Mucosa of stomach (tissue), 1 donor: ENCODE data around the gene MACROD2.

Source experiments
- H3K27me3 ChIP-seq: one replicate; pipeline ENCODE4 v1.7.0; 2013; ENCODE audit warnings: mild to moderate bottlenecking, low read length; ENCODE audit not compliant: control insufficient read depth, insufficient read depth
- H3K36me3 ChIP-seq: one replicate; pipeline ENCODE4 v1.7.0; 2013; ENCODE audit warnings: low read length; ENCODE audit not compliant: control insufficient read depth, insufficient read depth
- H3K4me1 ChIP-seq: one replicate; pipeline ENCODE4 v1.7.0; 2013; ENCODE audit warnings: mild to moderate bottlenecking, low read length; ENCODE audit not compliant: control insufficient read depth, insufficient read depth
- H3K4me3 ChIP-seq: one replicate; pipeline ENCODE4 v1.7.0; 2013; ENCODE audit warnings: low read length
- H3K9ac ChIP-seq: one replicate; pipeline ENCODE4 v1.7.0; 2013; ENCODE audit warnings: mild to moderate bottlenecking, low read length, moderate library complexity
- H3K9me3 ChIP-seq: one replicate; pipeline ENCODE4 v1.7.0; 2013; ENCODE audit warnings: mild to moderate bottlenecking, low read length, moderate library complexity; ENCODE audit not compliant: control insufficient read depth
- donor health status: Pancreatic carcinoma.

MACROD2 gene

DNA sequence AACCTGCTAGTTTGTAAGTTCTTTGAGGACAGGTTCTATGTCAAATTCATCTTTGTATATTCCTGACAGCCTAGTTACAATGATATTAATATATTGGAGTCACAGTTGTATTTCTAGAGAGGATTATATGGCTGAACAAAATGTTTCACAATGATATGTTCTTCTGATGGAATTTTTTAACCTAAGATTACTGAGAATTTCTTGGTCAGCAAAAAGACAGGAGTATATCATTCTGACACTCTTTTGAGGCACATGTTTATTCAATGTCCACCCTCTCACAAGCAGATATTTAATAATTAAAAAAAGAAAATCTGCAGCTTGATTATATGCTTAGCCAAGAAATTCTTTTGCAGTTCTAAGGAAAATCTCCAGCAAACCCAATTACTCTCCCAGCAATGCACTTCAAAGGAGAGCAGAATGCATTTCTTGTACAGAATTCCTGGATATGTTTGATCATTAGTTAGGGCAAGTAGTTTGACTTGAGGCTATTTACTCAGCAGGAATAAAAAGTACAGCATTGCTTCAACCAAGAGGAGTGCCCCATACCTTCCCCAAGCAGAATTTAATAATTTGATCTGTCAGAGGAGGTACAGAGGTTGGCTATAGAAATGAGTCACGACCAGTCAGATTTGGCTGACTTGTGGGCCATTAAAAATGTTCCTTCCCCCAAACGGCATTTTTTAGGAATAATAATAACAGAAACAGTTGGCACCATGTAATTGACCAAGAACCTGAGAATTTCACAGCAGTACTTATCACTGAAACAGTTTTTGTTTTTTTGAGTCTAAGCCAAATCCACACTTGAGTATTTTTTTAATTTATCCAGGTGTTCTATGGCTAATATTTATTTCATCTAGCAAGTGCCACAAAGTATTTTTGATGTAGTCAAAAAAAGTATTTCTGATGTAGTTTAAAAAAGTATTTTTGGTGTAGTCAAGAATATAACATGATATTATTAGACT, 850.2 kb downstream of the MACROD2 start:
- Histone ChIP-seq H3K9me3 (no peaks in the 10 kb centered on the region), H3K9ac (no peak overlapping the region), H3K36me3 (no peaks in the 10 kb centered on the region), H3K27me3 (no peaks in the 10 kb centered on the region), H3K4me1 (no peaks in the 10 kb centered on the region), H3K4me3 (no peak overlapping the region)

DNA sequence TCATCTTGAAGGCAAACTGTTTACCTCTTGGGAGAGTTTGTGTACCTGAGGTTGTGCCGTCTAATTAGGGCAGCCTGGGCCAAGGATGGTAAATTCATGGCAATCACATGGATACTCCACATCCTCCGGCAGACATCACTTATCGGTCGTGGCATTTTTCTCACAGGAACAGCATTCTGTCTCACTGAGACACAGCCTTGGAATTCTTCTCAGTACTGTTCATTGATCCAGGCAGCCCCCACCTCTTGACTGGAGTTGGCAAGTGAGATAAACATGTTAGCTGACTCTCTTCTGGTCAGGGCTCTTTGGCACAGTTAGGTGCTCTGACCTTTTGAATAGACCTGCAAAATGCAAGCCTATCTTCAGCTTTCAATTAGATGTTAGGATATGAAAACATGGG, 853.5 kb downstream of the MACROD2 start:
- no peak overlapping the region for H3K9ac ChIP-seq
- no peaks in the 10 kb centered on the region for H3K36me3 ChIP-seq
- no peaks in the 10 kb centered on the region for H3K4me1 ChIP-seq
- H3K9me3 ChIP-seq, result no peaks in the 10 kb centered on the region
- no peak overlapping the region for H3K4me3 ChIP-seq
- H3K27me3 ChIP-seq, result no peaks in the 10 kb centered on the region

DNA sequence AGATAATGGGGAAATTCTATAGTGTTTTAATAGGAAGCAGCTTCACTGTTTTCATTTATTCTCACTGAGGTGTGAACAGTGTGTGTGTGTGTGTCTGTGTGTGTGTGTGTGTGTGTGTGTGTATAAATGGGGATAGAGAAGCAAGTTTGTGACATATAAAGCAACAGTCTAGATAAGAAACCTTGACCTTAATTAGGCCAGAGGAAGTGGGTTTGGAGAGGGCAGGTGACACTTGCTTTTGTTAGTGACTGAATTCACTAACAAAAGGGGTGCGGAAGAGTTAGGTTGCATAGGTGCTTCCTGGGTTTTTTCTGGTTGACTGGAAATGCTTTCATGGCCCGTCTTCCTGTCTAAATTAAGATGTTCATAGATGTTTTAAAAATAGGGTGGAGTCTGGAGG, 857.8 kb downstream of the MACROD2 start:
- Histone ChIP-seq H3K9me3 (no peaks in the 10 kb centered on the region), H3K36me3 (no peaks in the 10 kb centered on the region), H3K4me1 (no peaks in the 10 kb centered on the region), H3K27me3 (no peaks in the 10 kb centered on the region), H3K4me3 (no peak overlapping the region), H3K9ac (no peak overlapping the region)

DNA sequence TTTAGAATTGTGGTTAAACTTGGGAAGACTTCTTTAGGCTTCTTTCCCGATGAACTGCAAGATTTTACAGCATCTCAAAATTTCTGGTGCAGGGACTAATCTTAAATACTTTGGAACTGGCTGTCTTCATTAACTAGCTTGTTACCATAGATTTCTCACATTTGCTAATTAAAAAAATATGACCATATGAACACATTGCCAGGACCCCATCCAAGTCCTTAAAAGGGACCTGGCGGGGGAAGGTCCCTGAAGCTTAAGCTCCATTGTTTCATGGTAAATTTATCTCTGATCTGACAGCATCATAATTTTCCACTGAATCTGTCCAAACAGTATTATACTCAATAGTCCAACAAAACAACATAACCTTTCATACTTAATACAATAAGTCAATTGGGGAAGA, 859.9 kb downstream of the MACROD2 start:
- no peaks in the 10 kb centered on the region for H3K36me3 ChIP-seq
- peaks cover 2% of the 10 kb centered on the region for H3K4me1 ChIP-seq
- no peak overlapping the region for H3K4me3 ChIP-seq
- H3K27me3 ChIP-seq, result no peaks in the 10 kb centered on the region
- H3K9me3 ChIP-seq, result no peaks in the 10 kb centered on the region
- H3K9ac ChIP-seq, result no peak overlapping the region

DNA sequence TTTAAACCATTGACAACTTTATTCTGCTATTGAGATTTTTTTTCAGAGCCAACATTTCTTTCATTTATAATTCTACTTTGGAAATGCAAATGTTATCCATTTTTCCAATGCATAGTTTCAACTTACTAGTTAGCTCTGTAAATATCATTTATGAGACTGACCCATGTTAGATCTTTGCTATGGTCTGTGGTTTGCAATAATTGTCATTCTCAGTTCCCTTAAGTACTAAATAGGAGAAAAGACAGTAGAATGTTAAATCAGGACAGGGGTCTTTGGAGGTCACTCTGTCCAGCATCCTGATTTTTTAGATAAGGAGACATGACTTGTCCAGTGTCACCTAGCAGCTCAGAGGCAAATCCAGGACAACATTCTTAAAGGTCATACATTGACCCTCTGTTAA, 864.3 kb downstream of the MACROD2 start:
- Histone ChIP-seq H3K4me3 (no peak overlapping the region), H3K27me3 (no peaks in the 10 kb centered on the region), H3K9ac (no peak overlapping the region), H3K4me1 (peaks cover 7% of the 10 kb centered on the region), H3K36me3 (no peaks in the 10 kb centered on the region), H3K9me3 (no peaks in the 10 kb centered on the region)

DNA sequence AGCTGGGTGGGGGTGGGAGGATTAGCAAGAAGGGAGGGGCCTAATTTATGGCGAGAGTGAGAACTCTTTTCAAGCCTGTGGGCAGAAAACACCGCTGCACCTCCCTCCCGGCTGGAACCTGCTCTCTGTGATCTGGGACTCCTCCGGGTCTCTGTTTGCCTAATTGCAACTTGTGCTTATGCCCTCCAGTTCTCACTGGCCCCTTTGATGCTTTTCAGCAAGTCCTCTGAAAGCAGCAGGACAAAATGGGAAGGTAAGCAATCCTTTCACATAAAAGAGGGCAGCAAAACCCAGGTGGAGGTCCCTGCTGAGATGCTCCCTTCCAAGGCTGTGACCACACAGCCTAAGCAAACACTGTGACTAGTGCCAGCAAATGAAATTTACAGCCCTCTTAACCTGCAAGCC, 865.1 kb downstream of the MACROD2 start:
- H3K4me1 ChIP-seq, result peaks cover 7% of the 10 kb centered on the region
- H3K9ac ChIP-seq, result no peak overlapping the region
- H3K36me3 ChIP-seq, result no peaks in the 10 kb centered on the region
- H3K27me3 ChIP-seq, result no peaks in the 10 kb centered on the region
- no peaks in the 10 kb centered on the region for H3K9me3 ChIP-seq
- H3K4me3 ChIP-seq, result no peak overlapping the region

DNA sequence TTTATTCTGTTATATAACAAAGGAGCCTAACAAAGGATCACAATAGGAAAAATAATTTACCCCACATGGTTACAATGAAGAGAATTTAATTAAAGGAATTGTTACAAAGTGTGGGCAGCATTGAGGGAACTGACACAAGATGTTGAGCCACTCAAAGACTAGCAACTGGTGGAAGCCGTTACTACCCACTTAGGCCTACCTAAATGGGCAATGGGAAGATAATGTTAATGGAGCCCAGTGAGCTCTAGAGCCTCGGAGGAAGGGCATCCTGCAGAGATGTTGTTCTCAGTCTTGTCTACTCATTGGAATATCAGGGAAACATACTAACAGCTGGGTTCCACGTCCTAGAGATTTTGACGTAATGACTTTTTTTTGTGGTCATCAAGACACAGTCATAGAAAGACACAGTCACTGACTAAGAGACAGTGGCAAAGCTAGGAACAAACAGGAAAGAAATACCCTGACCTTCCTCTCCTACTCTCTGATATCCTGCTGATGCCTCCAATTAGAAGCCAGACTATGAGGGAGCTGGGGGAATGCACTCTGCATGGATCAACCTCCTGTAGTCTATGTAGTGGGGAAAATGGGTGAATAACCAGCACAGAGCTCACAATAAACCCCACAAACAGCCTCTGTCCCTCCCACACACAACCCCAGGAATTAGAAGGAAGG, 865.8 kb downstream of the MACROD2 start:
- Histone ChIP-seq H3K4me1 (peaks cover 7% of the 10 kb centered on the region), H3K27me3 (no peaks in the 10 kb centered on the region), H3K9me3 (no peaks in the 10 kb centered on the region), H3K9ac (no peak overlapping the region), H3K4me3 (no peak overlapping the region), H3K36me3 (no peaks in the 10 kb centered on the region)

DNA sequence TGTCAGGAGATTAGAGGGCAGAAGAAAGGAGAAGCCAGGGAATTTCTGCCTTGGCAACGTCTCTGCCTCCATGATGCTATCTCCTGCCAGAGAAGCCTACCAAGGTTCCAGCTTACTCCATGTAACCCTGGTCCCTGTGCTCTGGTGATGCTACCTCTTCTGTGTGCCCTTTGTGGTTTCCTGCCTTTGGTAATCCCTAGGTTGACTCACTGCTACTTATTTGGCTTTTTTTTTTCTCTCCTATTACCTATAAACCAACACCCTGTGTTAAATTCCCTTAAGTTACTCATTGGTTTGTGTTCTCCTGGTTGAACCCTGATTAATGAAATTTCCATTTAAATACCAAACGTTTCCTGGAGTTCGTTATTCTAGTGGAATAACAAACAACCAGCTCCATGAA, 869.9 kb downstream of the MACROD2 start:
- H3K4me1 ChIP-seq, result peaks cover 5% of the 10 kb centered on the region
- H3K36me3 ChIP-seq, result no peaks in the 10 kb centered on the region
- no peak overlapping the region for H3K4me3 ChIP-seq
- H3K9ac ChIP-seq, result no peak overlapping the region
- H3K27me3 ChIP-seq, result no peaks in the 10 kb centered on the region
- no peaks in the 10 kb centered on the region for H3K9me3 ChIP-seq

DNA sequence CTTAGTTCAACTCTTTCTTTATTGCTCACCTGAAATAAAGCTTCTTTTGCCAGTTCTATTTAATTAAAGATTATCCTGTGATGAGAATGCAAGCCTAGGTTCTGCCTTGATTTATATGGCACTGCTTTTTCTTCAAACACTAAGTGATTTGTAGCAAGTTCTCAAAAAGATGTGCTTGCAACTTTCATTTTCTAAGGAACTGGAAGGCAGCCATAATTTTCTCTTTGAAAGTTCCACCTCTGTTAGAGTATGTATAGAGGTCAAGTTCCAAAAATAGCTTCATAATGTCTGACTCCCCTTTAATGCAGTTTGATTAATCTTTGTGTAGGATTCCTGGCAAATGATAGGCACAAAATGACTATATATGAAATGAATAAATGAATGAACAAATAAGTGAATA, 870.4 kb downstream of the MACROD2 start:
- Histone ChIP-seq H3K4me1 (no peaks in the 10 kb centered on the region), H3K9me3 (no peaks in the 10 kb centered on the region), H3K9ac (no peak overlapping the region), H3K4me3 (no peak overlapping the region), H3K36me3 (no peaks in the 10 kb centered on the region), H3K27me3 (no peaks in the 10 kb centered on the region)

DNA sequence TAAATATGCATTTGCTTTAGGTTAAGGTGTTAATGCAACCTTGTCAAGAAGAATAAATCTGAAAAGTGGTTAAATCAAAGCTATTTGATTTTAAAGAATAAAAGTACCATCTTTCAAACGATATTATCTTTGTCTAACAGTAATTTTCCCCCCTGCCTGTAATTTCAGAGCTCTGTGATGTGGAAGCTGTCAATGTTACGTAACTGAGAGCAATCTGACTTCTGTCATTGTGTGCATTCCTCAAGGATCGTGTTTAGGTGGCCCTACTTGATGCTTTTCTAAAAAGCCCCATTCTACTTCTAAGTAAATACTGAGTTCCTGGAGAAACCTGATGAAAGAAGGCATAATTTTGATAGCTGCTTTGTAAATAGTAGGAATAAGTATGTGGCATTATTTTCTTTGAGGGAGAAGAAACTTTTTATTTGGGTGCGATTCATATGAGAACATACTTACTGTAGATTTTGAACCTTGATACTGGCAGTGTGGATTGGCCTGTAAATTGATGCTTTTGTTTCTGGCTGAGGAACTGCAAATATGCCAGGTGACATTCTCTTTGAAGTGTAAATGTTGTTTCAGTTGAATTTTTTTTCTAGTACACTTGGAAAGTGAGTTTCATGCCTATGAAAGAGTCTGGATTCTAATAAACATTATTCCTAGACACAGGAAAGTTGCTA, 871.7 kb downstream of the MACROD2 start:
- no peaks in the 10 kb centered on the region for H3K27me3 ChIP-seq
- no peaks in the 10 kb centered on the region for H3K9me3 ChIP-seq
- no peak overlapping the region for H3K4me3 ChIP-seq
- H3K36me3 ChIP-seq, result no peaks in the 10 kb centered on the region
- H3K9ac ChIP-seq, result no peak overlapping the region
- no peaks in the 10 kb centered on the region for H3K4me1 ChIP-seq

DNA sequence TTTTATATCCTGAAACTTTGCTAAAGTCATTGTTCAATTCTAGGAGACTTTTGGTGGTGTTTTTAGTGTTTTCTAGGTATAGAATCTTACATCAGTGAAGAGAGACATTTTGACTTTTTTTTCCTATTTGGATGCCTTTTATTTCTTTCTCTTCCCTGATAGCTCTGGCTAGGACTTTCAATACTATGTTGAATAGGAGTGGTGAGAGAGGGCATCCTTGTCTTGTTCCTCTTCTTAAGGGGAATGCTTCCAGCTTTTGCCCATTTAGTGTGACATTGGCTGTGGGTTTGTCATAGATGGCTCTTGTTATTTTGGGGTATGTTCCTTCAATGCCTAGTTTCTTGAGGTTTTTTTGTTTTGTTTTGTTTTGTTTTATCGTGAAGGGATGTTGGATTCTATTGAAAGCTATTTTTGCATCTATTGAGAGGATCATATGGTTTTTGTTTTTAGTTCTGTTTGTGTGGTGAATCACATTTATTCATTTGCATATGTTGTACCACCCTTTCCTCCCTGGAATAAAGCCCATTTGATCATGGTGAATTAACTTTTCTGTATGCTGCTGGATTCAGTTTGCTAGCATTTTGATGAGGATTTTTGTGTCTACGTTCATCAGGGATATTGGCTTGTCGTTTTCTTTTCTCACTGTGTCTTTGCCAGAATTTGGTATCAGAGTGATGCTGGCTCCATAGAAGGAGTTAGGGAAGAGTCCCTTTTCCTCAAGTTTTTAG, 882.1 kb downstream of the MACROD2 start:
- Histone ChIP-seq H3K9me3 (no peaks in the 10 kb centered on the region), H3K4me3 (no peak overlapping the region), H3K36me3 (no peaks in the 10 kb centered on the region), H3K4me1 (peaks cover 4% of the 10 kb centered on the region), H3K9ac (no peak overlapping the region), H3K27me3 (no peaks in the 10 kb centered on the region)
